CD4-positive, alpha-beta T cell treated with Interferon gamma for 1 hour (primary cell): ENCODE measurements around the gene UBE3C.

Experiments
- DNase-seq: peaks from one replicate; pipeline ENCODE4 v3.0.0-alpha.2; 2020

Gene UBE3C

GRCh38 chr7:157183832-157184231 is 45.1 kb downstream of the UBE3C start:
- no peak for DNase-seq

- DNase-seq, result no peak
Observed at GRCh38 chr7:157188091-157188665, 49.5 kb downstream of the UBE3C start.

GRCh38 chr7:157189405-157189804 is 50.7 kb downstream of the UBE3C start:
- no peak for DNase-seq

- DNase-seq, result no peak
Observed at GRCh38 chr7:157192861-157193260, 54.1 kb downstream of the UBE3C start.

GRCh38 chr7:157193274-157193673 is 54.5 kb downstream of the UBE3C start:
- no peak for DNase-seq

- DNase-seq, result no peak
Observed at GRCh38 chr7:157194948-157195347, 56.2 kb downstream of the UBE3C start.

- DNase-seq, result no peak
Observed at GRCh38 chr7:157195868-157196267, 57.1 kb downstream of the UBE3C start.

GRCh38 chr7:157204134-157204533 is 65.4 kb downstream of the UBE3C start:
- no peak for DNase-seq

- no peak for DNase-seq
Observed at GRCh38 chr7:157205438-157205837, 66.7 kb downstream of the UBE3C start.

GRCh38 chr7:157208571-157209413 is 70.1 kb downstream of the UBE3C start:
- DNase-seq, result no peak

- no peak for DNase-seq
Observed at GRCh38 chr7:157210682-157211081, 72.0 kb downstream of the UBE3C start.

GRCh38 chr7:157211690-157212089 is 73.0 kb downstream of the UBE3C start:
- no peak for DNase-seq

GRCh38 chr7:157219154-157219553 is 80.4 kb downstream of the UBE3C start:
- no peak for DNase-seq

GRCh38 chr7:157220916-157221569 is 82.3 kb downstream of the UBE3C start:
- no peak for DNase-seq

- DNase-seq, result no peak
Observed at GRCh38 chr7:157222687-157223086, 84.0 kb downstream of the UBE3C start.

- no peak for DNase-seq
Observed at GRCh38 chr7:157224627-157225026, 85.9 kb downstream of the UBE3C start.

GRCh38 chr7:157228864-157229422 is 90.2 kb downstream of the UBE3C start:
- no peak for DNase-seq

- no peak for DNase-seq
Observed at GRCh38 chr7:157233677-157234076, 95.0 kb downstream of the UBE3C start.

GRCh38 chr7:157234271-157234670 is 95.5 kb downstream of the UBE3C start:
- DNase-seq, result no peak

- DNase-seq, result no peak
Observed at GRCh38 chr7:157235357-157236333, 96.9 kb downstream of the UBE3C start.

- DNase-seq, result no peak
Observed at GRCh38 chr7:157238087-157238486, 99.4 kb downstream of the UBE3C start.

GRCh38 chr7:157239571-157240270 is 101.0 kb downstream of the UBE3C start:
- no peak for DNase-seq
